Stimulated activated CD4-positive, alpha-beta T cell treated with anti-CD3 and anti-CD28 coated beads, Interleukin-2, amount 100 ng/mL, for 4 hours (primary cell): Measurements from ENCODE around the gene COL13A1.

Experiments used
- DNase-seq: peaks from one replicate; pipeline ENCODE4 v3.0.0-alpha.2; 2020; ENCODE audit warnings: low read depth

The COL13A1 gene

DNA sequence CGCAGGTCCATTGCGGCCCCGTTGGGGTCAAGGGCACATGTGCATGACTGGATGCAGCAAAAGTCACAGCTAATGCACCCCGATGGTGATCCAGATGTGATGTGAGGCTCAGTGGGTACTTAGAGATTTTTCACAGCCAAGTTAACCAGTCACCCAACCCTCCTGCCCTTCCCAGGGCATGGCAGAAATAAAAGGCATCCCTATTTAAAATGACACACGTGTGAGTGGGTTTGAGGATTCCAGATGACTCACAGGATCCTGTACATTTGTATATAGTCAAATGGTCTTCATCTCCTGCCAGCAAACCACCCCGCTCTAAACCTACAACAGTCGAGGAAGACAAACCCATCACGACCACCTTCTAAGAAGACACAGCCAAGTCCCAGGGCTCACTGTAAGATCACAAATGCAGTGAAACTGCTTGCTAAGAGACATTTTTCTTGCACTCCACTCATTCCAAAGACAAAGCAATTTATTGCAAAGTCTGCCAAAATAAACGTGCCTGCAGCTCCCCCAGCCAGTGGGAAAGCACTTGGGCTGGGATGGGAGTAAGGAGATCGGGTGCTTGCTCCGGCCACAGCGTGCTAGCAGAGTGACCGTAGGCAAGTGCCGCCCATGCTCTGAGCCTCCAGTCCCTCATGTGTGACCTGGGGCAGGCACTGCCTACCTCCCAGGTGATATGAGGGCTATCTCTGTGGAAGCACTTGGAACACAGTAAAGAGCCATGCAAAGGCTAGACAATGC is 164.4 kb downstream of the COL13A1 start:
- no peak for DNase-seq

DNA sequence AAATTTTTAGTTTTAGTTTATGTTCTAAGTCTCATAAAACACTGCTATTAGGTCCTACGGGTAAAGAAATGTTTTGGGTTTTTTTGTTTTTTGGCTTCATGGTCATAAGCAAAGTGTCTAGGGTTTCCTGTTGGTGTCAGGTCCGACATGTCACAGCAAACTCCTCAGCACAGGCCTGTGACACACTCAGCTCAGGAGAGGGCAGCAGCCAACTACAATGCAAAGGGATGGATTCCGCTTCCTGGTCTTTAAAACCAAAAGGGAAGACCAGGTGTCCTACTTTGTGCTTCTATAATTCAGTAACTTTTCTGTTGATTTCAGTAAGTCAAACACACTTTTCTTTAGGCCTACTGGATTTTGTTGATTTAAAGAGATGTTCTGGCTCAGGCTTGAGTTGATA is 167.1 kb downstream of the COL13A1 start:
- no peak for DNase-seq

DNA sequence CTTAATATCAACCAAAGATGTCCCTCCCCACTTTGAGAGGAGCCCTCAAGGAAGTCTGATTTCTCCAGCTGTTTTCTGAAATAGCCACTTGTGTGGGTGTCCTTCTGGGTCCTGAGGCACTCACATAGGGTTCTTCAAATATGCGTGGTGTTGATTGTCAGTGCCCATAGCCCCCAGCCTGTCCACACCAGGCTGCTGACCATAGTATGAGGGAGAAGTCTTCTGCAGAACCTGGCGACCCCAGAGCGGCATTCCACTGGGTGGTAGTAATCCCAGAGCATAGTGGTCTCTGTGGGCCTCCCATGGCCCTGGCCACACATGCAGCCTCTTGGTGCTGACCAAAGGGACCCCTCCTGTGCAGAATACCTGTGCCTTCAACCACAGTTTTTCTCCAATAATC is 168.3 kb downstream of the COL13A1 start:
- DNase-seq, result no peak

DNA sequence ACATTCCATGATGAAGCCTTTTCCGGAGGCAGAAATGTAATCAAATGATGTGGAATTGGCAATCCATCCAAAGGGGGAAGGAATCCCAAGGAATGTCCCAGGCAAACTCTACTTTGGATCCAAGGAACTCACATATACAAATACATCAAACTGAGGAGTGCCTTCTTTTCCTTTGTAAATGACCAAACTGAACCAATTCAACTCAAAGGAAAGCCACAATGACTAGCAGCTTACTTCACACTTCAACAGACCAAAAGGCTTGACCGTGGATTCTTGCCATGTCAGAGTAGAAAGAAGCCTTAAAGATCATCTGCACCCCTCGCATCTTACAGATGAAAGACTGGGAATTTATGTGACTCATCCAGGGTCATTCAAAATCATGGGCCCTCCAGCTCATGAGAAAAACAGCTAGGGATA is 171.3 kb downstream of the COL13A1 start:
- no peak for DNase-seq

DNA sequence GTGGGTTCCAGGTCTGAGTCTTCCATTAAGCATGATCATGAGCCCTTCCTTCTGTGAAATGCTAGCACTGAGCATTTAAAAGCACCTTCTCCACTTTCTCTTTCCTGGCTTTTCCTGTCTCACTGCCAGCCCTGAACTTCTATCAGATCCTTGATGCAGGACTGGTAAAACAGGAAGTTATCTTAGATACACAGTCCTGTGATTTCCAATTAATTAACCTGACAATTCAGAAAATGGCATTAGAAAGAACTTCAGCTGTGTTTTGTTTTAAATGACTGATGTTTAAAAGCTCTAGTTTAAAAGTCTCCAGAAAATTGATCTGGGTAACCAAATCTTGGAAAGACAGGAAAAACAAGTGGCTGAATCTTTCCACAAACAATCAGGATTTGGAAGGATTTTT is 172.0 kb downstream of the COL13A1 start:
- no peak for DNase-seq

DNA sequence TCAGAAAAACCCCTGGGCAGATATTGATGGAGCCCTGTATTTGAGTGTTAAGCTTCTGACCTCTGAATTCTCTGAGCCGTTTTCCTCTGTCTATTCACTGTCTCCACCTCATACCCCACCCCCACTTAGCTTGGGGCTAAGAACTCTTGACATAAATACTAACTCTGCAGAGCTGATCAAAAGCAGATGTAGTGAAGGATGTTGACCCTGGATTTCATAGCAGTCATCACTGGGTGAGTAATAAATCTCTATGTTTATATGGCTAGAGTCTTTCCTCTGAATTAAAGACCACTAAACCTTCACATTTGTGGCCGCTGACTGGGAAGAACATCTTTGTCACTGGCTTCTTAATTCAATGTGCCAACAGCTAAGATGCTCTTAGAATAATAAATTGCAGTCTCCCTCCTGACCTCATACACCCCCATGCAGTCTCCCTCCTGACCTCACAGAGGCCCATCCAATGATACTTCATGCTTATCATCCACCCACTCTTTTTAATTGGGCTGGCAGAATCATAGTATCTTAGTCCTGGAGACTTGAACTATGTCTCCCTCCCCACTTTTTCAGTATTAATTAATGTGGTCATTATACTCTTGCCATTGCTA is 172.9 kb downstream of the COL13A1 start:
- DNase-seq, result no peak

DNA sequence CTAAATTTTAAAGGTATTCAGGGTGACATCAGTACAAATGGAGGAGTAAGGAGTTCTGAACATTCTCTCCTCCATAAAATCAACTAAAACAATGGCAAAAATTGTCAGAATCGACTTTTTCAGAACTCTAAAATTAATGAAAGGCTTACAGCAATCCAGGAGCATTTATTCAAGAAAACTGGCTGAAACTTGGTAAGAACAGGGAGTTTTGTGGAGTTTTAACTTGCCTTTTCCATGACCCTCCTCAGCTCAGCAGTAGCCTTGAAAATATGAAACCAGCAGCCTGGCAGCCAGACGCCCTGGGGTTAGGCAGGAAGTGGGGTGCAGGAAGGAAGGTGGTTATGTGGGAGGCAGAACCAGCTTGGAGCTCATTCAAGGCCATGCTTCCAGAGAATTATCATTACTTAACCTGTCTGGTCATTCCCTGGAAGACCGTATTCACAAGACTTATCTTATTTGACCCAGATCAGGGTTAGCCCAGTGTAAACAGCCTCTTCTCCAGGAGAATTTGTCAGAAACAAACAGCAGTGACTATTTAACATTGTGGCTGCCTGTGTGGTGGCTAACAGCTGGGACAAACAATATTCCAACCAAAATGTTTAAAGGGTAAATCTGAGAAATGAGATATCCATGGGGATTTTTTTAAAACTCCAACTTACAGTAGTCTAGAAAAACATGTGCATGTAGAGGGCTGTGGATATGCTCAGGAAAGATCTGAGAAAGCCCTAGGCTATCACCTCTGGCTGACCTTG is 175.3 kb downstream of the COL13A1 start:
- DNase-seq, result no peak

DNA sequence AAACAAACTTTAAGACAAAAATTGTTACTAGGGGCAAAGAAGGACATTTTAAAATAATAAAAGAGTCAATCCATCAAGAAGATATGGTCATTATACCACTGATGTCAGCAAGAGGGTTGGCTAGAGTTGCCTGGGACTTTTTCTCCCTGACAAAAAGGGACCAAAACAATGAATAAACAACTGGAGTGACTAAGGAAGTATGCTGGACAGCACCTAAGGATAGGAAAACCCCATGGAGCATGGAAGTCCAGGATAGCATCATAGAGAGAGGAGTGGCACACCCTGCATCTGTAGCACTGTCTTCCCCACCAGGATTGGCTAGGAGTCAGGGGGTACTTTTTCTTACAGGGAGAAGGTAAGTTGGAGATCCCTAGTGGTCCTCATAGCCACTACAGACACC is 177.5 kb downstream of the COL13A1 start:
- no peak for DNase-seq

DNA sequence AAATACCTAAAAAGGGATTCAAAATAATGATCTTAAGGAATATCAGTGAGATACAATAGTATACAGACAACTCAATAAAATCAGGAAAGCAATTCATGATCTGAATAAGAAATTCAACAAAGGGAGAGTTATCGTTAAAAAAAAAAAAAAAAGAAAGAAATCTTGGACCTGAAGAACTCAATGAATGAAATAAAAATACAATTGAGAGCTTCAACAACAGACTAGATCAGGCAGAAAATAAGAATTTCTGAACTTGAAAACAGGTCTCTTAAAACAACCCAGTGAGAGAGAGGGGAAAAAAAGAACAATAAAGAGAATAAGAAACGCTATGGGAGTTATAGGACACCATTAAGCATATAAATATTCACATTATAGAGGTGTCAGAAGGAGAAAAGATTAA is 179.0 kb downstream of the COL13A1 start:
- no peak for DNase-seq

DNA sequence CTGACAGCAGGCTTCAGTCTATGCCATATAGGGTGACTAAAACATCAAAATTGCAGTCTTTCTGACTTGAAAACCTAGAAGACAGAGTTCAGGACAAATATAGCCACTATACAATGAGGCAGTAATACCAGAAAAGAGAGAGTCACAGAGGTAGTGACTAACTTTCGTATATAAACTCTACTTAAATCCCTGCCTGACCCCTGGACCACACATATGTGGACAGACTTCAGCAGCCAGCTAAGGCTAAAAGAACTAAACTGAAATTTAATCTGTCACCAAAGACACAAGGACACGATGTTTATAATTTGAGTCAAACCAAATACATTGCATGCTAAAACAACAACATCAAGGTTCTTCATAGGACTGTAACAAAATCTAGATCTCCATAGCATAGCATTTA is 186.4 kb downstream of the COL13A1 start:
- DNase-seq, result no peak

DNA sequence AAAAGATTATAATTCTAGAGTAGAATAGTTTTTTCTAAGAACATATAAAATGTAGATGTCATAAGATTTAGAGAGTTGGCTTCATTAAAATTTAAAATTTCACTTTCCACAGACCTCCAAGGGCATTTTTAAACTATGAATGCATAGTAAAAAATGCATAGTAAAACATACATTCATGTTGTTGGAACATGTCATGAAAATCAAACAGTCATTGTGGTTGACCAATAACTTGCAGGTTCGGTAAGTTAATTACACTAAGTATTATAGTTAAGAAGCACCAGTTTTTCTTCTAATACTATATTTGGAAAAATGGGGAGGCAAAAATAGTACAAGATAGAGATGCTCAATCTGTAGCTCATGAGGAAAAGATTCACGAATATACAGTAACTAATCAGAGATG is 189.4 kb downstream of the COL13A1 start:
- DNase-seq, result no peak

DNA sequence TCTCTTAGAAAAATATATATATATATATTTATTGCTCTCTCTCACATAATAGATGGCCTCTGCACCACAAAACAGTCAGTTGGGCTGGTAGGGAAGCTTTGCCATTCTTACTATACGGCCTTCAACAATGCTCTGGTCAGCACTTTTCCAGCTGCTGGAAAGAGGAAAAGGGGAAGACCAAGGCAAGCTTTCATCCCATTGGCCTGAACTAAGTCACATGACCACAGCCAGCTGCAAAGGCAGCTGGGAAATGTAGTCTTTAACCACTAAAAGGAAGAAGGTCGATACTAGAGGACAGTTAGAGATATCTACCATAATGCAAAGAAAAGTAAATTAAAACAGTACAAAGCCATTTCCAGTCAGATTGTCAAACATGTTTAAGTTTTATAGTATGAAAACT is 192.6 kb downstream of the COL13A1 start:
- no peak for DNase-seq

DNA sequence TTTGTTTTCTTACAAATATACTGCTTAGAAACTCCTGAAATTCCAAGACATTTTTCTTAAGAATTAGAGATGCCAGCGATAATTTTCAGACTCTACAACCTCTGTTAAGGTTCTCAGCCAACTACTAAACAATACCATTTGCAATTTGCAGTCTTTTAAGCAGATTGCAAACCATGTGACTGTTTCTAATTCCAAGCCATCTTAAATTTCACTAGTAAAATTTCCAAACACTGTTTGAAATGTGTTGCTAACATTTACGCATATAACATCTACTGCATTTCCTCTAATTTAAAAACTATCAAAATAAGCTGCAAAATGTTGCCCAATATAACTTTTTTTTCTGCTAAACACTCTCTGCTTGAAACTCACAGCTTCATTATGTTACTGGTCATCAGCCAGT is 194.9 kb downstream of the COL13A1 start:
- no peak for DNase-seq

DNA sequence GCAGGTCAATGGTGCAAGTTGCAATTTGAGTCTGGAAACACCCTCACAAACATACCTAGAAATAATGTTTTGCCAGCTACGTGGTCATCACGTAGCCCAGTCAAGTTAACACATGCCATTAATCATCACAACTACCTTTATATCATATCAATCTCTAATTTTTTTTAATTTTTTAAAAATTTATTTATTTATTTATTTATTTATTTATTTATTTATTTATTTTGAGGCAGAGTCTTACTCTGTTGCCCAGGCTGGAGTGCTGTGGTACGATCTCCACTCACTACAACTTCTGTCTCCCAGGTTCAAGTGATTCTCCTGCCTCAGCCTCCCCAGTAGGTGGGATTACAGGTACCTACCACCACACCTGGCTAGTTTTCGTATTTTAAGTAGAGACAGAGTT is 198.6 kb downstream of the COL13A1 start:
- no peak for DNase-seq

DNA sequence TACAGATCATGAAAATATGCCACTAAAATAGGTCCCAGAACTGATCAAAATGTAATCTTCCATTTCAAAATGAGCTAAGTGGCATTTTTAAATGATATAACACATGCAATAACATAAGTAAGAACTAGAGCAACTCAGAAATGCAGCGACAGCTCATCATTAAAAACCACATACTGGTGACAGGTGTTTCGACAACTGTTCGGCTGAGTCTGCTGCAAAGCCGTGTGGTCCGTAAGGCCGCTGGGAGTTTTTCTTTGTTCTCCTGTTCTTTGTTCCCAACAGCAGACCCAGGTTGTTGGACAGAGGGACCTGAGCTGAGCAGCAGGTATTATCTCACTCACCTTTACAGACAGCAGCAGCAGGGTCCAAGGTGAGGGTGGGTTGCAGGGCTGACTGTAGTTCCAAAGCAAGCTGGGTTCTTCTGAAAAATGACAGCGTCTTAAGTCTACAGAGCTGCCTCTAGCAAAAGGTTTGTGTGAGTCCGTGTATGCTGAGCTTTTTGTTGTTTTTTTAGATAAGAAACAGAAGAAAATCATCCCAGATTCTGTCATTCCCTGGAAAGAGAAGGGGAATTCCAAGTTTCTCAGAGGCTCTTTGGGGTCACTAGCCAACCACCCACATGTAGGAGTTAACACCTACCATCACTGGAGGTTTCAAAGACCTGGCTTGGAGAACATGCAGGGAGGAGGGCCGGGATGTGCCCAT is 205.6 kb downstream of the COL13A1 start:
- DNase-seq, result no peak
